ENCODE measurements around the gene NCOR2.
"Not testable (repeated sequence)": the region's sequence is repeated elsewhere in the genome, so short reads cannot be mapped to it uniquely, and the experiment has no call there.

NCOR2 gene

DNA sequence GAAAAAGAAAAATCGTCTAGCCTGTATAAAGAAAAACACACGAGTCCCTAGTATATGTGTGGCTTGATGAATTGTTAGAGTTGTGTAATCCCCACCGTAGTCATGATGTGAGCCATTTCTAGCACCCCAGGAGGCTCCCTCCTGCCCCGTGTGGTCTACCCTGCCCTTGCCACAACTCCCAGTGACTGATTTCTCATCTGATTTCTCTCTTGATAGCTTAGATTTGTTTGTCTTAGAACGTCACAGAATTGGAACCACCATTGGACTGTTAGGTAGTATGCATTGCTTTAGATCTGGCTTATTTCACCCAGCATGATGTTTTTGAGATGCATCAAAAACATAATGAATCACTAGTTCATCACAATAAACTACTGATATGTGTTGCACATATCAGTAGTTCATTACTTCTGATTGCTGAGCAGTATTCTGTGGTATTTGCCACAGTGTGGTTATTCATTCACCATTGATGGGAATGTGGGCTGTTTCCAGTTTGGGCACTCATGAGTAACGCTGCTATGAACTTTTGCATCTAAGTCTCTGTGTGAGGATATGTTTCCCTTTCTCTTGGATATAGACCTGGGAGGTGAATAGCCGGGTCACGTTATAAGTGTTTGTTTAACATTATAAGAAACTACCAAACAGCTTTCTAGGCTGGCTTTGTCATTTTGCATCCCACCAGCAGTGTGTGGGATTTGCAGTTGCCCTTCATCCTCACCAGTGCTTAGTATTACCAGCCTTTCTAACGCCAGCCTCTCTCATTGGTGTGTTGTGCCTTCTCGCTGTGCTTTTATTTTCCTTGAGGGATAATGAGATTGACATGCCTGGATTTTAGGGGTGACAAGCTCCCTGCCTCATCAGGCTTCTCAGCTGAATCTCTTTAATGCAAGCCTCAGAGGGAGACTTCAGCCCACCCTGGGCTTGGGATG is 31.9 kb upstream of the NCOR2 start:
- DNase-seq: no peak

DNA sequence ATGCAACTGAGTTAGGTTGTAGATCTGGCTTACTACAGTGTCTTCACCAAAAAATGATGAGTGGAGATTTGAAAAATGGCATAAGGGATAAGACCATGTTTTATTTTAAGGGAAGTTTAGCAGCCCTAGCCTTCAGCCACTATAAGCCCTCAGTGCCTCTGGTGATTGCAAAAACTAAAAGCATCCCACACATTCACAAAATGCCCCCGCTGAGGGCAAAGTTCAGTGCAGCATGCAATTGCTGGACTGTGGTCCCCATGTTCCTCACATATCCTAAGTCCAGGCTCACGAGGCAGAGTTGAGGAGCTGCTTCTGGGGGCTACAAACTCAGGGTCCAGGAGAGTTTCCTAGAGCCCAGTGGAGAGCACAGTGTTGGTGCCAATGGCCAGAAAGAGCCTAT is 29.6 kb upstream of the NCOR2 start:
- DNase-seq: no peak

DNA sequence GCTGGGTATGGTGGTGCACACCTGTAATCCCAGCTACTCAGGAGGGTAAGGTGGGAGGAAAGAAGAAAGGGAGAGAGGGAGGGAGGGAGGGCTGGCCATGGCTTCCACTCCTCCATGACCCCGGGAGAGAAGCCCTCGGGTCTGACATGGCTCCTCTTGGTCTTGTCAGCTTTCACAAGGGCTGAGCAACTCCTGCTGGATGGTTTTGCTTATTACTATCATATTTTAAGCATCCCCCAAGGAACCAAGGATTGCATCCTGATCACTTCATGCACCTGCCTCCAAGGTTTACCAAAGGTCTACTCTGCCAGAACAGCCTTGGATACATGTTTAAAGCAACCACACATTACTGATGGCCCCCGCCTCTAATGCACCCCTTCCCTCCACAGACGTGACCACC is 28.0 kb upstream of the NCOR2 start:
- DNase-seq: no peak

DNA sequence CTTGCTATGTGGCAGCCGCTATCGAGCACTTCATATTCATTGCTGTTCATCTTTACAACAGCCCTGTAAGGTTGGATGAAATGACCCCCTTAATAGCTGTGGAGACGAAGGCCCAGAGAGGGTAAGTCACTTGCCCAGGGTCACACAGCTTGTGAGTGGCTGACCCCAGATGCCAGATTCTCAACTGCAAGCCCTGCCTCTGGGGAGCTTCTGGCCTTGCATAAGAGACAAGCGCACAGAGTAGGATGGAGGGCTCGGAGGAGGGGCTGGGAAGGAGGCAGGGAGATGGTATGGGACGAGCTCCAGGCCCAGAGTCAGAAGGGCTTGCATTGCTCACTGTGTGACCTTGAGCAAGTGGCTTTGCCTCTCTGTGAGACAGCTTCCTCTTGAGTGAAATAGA is 27.4 kb upstream of the NCOR2 start:
- no peak for DNase-seq

DNA sequence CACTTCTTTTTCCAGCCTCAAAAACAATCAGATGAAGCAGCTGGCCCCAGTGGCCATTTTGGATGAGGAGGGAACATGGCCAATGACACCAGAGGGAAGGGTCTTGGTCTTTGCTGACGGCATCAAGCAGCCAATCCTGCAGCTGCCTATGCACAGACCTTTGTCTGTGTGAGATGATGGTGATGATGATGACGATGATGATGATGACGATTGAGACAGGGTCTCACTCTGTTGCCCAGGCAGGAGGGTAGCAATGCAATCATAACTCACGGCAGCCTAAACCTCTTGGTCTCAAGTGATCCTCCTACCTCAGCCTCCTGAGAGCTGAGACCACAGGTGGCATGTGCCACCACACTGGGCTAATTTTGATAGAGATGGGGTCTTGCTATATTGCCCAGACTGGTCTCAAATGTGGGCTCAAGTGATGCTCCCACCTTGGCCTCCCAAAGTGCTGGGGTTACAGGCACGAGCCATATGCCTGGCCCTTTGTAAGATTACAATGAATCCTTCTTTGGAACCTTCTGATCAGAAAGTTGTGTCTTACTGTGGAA is 26.5 kb upstream of the NCOR2 start:
- no peak for DNase-seq

DNA sequence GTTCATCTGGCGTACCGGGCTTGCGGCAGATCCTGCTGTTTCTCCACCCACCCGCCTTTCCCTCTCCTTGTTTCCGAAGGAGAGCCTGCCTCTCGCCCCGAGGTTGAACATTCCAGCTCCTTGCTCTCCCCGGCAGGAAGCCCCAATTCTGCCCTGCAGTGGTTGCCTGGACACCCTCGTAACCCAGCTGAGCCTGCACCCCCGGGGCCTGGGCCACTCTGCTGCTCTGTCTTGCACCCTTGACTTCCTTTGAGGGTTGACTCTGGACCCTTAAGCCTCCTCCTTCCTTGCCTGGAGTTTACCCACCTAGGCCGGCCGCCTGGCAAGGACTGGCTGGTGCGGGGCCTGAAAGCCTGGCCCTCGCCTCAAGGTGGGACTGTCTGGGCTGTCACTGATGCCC is 25.8 kb upstream of the NCOR2 start:
- DNase-seq: no peak

DNA sequence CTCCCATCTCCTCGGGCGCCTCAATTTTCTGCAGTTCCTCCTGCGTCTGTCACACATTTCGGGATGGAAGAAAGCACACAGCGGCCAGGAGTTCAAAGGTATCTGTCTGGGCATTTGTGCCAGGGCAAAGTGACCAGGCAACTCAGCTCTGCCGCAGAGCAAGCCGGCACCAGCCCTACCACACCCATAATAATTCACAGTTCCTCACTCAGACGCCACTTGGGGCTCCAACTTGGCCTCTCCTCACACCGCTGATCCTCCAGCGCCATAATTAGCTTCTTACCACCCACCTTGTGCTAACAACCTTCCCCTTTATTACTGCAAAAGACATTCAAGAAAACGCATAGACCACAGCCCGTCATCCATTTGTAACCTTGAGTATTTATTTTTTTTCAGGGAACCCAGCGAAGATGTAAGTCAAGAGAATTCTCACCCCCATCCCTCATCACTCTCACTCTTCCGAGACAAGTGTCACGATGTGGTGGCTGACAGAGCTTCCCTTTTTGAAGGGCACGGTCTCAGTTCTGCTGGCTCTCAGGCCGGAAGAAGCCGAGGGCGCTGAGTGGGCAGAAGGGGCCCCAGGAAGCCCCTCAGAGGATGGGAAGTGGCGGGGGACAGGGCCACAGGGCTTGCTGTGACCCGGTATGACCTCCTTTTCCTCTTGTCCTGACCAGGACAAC is 25.2 kb upstream of the NCOR2 start:
- DNase-seq: no peak

DNA sequence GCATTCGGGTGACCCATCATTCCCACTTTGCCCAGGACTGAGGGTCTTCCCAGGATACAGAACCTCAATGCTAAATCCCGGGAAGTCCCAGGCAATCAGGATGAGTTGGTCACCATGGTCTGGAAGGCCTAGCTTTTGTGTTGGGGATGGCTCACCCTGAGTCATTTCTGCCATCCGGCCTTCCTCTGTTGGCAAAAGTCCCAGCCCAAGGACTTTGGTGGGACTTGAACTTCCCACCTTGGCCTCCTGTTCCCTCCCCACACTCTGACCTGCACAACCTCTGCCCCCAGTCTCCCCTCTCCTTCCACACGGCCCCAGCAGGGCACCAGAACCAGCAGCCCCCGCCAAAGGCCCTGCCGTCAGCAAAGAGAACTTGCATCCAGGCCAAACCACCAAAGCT is 24.6 kb upstream of the NCOR2 start:
- no peak for DNase-seq

DNA sequence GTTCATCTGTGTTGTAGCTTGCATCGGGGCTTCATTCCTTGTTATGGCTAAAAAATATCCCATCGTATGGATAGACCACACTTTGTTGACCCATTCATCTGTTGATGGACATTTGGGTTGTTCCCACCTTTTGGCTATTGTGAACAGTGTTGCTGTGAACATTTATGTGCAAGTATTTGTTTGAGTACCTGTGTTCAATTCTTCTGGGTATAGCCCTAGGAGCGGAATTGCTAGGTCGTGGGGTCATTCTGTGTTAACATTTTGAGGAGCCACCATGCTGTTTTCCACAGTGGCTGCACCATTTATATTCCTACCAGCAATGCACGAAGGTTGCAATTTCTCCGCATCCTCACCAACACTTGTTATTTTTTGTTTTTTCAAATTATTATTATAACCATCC is 23.0 kb upstream of the NCOR2 start:
- no peak for DNase-seq

DNA sequence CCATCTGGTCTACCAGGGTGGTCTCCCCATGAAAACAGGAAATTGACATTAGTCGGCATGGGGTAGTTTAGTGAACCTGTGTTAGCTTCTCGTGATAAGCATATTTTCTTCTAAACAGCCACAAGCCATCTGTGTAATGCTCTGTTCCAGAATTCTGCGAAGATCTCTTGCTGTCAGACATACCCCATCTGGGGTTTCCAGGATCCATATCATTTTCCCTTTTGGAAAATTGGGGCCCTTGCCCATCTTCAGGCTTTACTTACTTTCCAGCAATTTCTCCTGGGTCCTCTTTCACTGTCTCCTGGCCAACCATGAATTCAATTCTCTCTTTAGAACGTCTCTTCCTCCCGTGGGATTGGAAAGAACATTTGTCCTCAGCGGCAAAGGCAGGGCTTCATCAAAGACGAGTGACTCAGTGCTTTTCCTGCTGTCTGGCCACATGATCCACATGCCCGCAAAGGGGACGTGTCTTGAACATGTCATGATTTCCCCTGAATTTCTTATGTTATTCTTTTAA is 21.4 kb upstream of the NCOR2 start:
- no peak for DNase-seq

DNA sequence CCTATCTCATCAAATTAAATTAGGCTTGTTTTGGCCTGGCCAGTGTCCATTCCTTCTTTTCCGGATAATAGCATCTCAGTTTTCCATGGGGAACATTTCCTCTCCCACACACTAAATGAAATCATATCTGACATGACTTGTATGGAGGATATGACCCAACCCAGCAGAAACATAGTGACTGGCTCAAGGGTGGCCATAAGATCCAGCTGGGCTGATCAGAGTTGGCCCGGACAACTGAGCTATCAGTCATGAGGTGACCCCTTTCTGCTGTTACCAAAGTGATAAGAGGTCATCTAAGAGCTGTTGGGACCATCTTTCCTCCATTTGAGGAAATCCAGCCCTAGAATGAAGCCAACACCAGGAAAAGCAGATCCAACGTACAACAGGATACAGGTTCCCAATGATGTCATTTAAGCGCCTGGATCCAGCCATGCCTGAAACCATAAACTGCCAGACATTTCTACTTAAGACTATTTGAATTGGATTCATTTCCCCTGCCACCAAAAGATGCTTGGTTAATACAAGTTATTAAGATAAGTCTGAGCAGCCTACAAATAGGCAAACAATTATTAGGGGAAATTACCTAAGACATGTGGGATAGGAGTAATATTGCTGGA is 20.7 kb upstream of the NCOR2 start:
- no peak for DNase-seq

DNA sequence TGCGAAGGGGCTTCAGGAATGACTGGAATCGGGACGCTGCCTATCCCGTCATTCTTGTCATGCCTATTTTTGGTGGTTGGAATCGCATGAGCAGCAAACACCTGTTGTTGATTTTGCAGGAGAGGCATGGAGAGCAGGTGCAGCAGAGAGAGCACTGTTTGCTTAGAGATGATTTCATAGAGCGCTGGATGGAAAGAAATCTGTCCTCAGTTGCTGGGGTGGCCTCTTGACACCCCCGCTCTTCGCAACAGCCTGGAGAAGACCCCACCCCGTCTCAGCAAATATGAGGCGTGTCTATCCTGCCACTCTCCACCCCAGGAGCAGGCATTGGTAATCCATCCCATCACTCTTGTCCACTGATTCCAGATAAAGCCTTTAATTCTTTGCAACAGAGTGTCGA is 19.3 kb upstream of the NCOR2 start:
- DNase-seq: no peak

DNA sequence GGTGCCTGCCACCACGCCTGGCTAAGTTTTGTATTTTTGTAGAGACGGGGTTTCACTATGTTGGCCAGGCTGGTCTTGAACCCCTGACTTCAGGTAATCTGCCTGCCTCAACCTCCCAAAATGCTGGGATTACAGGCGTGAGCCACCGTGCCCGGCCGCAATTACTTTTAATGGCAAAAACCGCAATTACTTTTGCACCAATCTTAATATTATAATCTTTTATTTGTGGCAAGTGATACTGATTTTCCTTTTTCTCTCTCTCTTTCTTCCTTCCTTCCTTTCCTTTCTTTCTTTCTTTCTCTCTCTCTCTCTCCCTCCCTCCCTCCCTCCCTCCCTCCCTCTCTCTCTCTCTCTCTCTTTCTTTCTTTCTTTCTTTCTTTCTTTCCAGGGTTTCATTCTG is 17.1 kb upstream of the NCOR2 start:
- not testable (repeated sequence) for DNase-seq

DNA sequence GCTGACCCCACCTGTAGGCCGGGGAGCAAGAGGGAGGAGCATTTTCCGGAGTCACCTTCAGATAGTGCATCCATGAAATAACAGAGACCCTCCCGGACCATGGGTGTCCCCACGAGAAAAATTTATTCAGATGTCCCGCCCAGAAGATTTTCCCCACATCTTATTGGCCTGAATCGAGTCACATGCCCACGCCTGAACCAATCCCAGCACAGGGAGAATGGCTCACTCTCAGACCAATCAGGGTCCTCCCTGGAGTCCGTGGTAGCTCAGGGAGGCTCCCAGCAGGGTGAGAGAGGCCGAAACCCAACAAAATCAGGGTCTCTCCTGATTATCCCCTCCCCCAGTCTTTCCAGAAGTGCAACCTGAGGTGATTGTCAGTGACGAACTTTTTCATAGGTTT is 16.4 kb upstream of the NCOR2 start:
- DNase-seq: no peak

DNA sequence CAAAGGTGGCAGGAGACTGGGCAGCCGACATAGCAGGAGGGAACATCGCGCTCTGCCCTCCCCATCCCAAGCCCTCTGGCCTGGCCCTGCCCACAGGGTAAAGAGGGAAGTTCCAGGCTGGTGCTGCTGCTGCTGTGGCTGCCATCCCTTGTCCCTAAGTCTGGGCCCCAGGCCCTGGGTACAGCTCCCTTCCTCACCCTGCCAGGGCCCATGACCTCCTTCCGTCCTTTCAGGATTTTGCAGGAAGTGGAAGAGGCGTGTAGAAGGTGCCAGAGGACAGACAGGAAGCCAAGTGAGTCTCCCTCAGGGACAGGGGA is 14.7 kb upstream of the NCOR2 start:
- no peak for DNase-seq

DNA sequence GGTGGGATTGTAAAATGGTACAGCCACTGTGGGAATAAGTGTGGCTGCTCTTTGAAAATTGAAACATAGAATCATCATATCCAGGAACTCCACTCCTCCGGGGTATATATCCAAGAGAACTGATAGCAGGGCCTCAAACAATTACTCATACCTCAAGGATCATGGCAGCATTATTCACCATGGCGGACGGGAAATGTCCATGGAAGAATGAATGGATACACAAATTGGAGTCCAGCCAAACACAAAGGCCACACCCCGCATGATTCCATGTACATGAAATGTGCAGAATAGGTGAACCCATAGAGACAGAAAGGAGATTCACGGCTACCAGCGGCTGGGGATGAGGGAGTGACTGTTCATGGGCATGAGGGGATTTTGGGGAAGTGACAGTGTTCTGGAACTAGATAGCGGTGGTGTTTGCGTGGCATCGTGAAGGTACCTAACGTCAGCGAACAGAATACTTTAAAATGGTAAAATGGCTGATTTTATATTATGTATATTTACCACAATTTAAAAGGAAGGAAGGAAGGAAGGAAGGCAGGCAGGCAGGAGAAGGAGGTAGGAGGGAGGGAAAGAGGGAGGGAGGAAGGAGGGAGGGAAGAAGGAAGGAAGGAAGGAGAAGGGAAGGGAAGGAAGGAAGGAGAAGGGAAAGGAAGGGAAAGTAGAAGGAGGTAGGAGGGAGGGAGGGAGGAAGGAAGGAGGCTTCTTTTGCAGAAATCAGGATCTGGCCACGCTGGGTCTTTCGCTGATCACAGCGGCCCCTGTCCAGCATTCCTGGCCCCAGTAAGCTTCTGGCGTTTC is 14.1 kb upstream of the NCOR2 start:
- no peak for DNase-seq

DNA sequence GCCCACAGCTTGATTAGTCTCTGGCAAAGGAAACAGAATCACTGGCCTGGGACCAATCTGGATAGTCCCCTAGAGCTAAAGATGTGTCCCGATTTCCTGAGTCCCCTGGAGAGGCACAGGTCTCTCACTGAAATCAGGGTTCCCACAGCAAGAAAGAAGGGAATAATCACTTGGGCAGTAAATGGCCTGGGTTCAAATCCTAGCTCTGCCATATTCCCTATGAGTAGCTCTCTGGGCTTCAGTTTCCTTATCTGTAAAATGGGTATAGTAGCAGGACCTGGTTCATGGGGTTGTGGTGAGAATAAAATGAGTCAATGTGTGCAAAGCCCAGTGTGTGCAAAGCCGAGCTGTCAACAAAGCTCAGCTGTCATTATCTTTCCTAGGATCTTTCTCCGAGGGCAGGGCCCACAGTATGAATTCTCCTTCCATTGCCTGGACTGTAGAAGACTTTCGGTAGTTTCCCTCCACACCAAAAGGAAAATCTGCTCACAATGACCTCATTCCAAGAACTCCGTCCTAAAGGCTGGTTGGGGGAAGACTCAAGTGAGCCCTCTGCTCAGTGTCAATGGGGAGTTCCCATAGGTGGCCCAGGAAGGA is 12.6 kb upstream of the NCOR2 start:
- DNase-seq: no peak

DNA sequence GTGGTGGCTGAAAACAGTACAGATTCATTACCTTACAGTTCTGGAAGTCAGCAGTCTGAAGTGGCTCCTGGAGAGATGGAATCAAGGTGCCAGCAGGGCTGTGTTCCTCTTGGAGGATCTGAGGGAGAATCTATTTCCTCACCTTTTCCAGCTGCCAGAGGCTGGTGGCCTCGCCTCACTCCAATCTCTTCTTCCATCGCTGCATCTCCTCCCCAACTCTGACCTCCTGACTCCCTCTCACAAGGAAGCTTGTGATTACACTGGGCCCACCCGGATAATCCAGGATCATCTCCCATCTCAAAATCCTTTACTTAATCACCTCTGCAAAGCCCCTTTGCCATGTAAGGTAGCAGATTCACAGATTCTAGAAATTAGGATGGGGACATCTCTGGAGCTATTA is 11.4 kb upstream of the NCOR2 start:
- no peak for DNase-seq

DNA sequence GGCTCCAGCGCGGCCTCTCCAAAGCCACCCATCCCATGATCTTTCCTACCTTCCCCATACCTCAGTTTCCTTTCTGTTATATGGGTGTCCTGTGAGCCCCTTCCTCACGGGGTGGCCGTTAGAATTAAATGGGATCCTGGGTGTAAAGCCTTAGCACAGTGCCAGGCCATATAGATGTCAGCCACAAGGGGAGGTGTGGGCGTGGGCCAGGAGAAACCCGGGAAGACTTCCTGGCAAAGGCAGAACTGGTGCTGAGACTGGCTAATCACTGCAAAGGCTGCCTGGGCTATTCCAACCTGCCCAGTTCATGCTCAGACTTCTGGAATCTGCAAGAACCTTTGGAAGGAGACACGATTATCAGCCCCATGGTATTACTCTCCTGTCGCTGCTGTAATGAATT is 11.0 kb upstream of the NCOR2 start:
- no peak for DNase-seq

DNA sequence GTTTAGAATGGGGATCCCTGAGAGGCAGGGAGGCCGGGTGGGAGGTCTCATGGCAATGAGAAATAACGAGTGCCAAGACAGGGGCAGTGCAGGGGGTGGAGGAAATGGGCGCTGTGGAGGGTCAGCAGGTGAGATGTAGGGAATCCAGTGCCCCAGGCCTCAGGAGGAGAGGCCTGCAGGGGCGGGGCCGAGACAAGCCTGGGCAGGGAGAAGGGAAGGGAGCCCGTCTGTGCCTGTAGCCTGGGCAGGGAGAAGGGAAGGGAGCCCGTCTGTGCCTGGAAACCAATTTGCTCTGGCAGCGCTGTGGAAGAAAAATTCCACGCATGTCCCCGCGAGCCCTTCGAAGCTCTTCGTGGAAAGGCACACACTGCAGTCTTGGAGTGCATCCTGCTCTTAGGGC is 10.6 kb upstream of the NCOR2 start:
- no peak for DNase-seq

DNA sequence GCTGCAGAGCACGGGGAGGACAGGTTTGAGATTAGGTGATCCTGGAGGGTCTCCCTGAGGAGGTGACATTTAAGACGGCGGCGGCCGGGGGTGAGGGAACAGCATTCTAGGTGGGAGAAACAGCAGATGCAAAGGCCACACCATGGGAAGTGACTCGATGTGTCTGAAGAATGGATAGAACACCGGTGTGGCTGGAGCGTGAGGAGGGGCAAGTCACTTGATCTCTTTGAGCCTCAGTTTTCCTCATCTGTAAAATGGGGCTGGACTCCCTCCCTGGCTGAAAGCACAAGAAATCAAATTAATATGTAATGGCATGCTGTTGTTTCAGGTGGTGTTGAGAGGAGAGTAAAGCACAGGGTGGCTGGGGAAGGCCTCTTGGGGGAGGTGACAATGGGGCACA is 10.0 kb upstream of the NCOR2 start:
- DNase-seq: no peak

DNA sequence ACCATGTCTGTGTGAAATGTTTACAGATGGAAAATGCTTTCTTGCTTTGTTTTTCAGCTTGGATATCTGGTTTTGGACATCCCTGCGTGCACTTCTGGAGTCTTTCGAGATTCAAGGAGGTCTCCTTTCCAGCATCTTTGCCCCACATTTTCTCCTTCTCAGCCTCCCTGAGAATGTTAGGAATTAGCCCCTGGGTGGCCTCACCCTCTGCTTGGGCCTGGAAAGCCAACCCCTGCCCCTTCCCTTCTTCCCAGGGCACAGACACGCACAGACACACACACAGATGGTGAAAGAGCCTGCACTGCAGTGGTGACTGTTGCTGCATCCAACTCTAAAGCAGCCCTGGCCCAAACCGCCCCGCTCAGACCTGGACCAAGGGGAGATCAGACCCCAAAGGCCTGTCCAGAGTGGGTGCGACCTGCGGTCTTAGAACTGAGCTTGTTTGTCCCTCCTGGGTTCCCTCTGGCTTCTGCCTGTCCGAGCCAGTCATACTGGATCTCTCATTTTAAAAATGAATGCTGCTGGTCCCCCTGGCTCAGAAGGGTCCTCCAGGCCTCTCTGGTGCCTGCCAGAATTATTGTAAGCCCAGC is 8.7 kb upstream of the NCOR2 start:
- no peak for DNase-seq

Measured in NCI-H446 treated with DMSO at 0.1 percent for 48 hours (cell line).